Fibroblast of skin of left biceps (primary cell): ENCODE data around the gene APPL2.
"Not testable (repeated sequence)": the region's sequence is repeated elsewhere in the genome, so short reads cannot be mapped to it uniquely, and the experiment has no call there.

Source experiments
- DNase-seq, 2 experiments: peaks; one replicate each; pipeline ENCODE4 v3.0.0-alpha.2; 2013; ENCODE audit warnings: low read depth in 2 of 2

Gene APPL2

GRCh38 chr12:105194947-105195346 is 41.0 kb downstream of the APPL2 start:
- no peak for DNase-seq

- no peak for DNase-seq
Observed at GRCh38 chr12:105192624-105193225, 43.2 kb downstream of the APPL2 start.

- no peak for DNase-seq
Observed at GRCh38 chr12:105190530-105190929, 45.4 kb downstream of the APPL2 start.

GRCh38 chr12:105189293-105189692 is 46.7 kb downstream of the APPL2 start:
- no peak for DNase-seq

- not testable (repeated sequence) for DNase-seq
Observed at GRCh38 chr12:105183976-105184375, 52.0 kb downstream of the APPL2 start.

GRCh38 chr12:105183406-105183805 is 52.6 kb downstream of the APPL2 start:
- DNase-seq = not testable (repeated sequence)

- not testable (repeated sequence) for DNase-seq
Observed at GRCh38 chr12:105179114-105179513, 56.9 kb downstream of the APPL2 start.

GRCh38 chr12:105177208-105177607 is 58.8 kb downstream of the APPL2 start:
- DNase-seq = no peak

GRCh38 chr12:105175397-105175990 is 60.5 kb downstream of the APPL2 start:
- DNase-seq = no peak

- no peak for DNase-seq
Observed at GRCh38 chr12:105171691-105172436, 64.1 kb downstream of the APPL2 start.

- no peak for DNase-seq
Observed at GRCh38 chr12:105170139-105170538, 65.8 kb downstream of the APPL2 start.

GRCh38 chr12:105168006-105168405 is 68.0 kb downstream of the APPL2 start:
- no peak for DNase-seq

- peak; percentile 7 to 11 for DNase-seq
Observed at GRCh38 chr12:105167346-105167745, 68.6 kb downstream of the APPL2 start.

GRCh38 chr12:105166736-105167135 is 69.2 kb downstream of the APPL2 start:
- DNase-seq = no peak

- no peak for DNase-seq
Observed at GRCh38 chr12:105164068-105164467, 71.9 kb downstream of the APPL2 start.

- no peak for DNase-seq
Observed at GRCh38 chr12:105162174-105162573, 73.8 kb downstream of the APPL2 start.

- no peak for DNase-seq
Observed at GRCh38 chr12:105158876-105159275, 77.1 kb downstream of the APPL2 start.

GRCh38 chr12:105157606-105158005 is 78.4 kb downstream of the APPL2 start:
- DNase-seq = no peak

- DNase-seq = no peak
Observed at GRCh38 chr12:105156260-105156659, 79.7 kb downstream of the APPL2 start.

GRCh38 chr12:105142259-105142658 is 93.7 kb downstream of the APPL2 start:
- no peak for DNase-seq

- DNase-seq = no peak
Observed at GRCh38 chr12:105141320-105141922, 94.6 kb downstream of the APPL2 start.

GRCh38 chr12:105138248-105138647 is 97.7 kb downstream of the APPL2 start:
- no peak for DNase-seq
